GM12875 (cell line): ENCODE results near the gene ZNF608.

Source experiments
- H3K4me3 ChIP-seq: one replicate; pipeline ENCODE4 v1.5.1; 2011; ENCODE audit warnings: low read depth, low read length, control low read depth
- TF ChIP-seq, protein P1 (sequence below): IDR thresholded peaks from 2 replicates; pipeline ENCODE4 v1.5.1; 2011; ENCODE audit warnings: low read depth, mild to moderate bottlenecking, control low read depth, inconsistent platforms, low read length, moderate library complexity, borderline replicate concordance; ENCODE audit not compliant: insufficient read depth

The ZNF608 gene

DNA sequence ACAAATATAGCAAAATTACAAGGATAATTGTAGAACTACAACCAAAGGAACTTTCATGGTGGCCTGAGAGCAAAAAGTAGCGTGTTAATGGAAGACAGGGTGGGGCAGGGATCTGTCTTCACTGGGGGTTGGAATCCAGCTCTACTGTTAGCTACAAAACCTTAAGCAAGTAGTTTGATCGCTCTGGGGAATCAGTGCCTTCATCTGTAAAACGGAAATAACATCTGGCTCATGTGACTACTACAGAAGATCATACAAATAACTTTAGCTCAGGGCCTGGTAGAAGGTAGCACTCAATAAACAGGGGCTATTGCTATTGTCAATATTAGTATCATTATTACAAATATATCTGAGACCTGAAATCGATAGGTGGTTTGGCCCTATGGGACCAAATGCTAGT lies 40.4 kb downstream of the ZNF608 start:
- no peak overlapping the region for H3K4me3 ChIP-seq
- TF ChIP-seq, protein P1, sequence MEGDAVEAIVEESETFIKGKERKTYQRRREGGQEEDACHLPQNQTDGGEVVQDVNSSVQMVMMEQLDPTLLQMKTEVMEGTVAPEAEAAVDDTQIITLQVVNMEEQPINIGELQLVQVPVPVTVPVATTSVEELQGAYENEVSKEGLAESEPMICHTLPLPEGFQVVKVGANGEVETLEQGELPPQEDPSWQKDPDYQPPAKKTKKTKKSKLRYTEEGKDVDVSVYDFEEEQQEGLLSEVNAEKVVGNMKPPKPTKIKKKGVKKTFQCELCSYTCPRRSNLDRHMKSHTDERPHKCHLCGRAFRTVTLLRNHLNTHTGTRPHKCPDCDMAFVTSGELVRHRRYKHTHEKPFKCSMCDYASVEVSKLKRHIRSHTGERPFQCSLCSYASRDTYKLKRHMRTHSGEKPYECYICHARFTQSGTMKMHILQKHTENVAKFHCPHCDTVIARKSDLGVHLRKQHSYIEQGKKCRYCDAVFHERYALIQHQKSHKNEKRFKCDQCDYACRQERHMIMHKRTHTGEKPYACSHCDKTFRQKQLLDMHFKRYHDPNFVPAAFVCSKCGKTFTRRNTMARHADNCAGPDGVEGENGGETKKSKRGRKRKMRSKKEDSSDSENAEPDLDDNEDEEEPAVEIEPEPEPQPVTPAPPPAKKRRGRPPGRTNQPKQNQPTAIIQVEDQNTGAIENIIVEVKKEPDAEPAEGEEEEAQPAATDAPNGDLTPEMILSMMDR: no peak

DNA sequence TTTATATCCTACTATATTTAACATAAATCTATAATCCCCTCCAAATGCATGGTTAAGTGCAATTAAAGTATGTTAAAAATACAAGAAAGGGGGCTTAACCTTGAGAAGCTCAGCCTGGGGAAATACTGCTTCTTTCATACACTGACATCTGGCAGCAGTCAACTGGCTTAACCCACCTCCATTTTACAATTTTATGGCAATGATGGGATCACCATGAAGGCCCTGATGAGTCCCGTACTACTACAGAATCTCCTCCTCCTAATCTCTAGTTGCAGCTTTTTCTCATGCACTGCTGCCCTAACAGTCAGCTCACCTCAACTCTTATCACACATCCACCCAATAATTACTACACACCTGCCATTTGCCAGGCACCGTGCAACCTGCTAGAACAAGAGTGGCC lies 40.9 kb downstream of the ZNF608 start:
- no peak overlapping the region for H3K4me3 ChIP-seq
- TF ChIP-seq, protein P1: no peak

DNA sequence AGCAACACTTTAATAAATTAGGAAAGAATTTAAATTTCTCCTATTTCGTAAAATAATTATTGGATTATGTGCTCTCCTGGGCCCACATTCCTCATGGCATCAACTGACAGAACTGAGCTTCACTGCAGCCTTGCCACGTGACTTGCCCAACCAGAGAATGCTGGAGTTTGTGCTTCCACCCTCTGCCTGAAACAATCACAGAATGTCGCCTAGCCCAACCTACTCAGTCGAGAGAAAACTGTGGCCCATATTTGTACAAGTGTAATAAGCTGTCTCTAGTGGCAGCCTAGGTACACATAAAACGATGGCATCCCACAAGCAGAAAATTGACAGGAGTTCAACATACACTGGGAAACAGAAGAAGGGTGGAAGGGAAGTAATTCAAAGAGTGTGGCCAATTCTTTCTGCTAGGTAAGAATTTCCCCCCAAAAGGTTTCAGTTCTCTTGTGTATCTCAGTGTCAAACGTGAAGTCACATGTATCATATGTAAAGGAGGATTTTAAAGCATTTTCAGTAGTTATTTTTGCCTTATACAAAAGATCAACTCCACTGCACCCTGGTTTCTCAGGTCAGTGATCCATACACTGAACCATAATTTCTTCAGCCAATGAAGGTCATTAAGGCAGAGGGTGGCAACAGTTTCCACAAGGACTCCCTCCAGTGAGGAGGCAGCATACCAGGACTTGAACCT lies 41.7 kb downstream of the ZNF608 start:
- TF ChIP-seq, protein P1: no peak
- H3K4me3 ChIP-seq: no peak overlapping the region

DNA sequence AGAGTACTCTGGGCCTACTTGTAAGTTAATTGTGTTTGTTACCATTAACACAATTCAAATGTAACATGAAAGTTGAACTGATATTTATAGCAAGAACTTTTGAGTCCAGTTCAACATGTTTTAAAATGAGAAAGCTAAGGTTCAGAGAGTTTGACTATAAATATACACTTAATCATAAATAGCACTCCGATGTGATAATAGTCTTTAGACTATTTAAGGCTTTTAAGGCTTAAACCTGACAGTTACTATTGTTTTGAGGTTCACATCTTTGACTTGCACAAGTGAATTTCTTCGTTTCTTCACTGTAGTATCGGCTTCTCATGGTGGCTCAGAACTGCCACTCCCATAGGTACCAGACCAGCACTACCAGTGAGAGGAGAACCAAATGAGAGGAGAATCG lies 42.4 kb downstream of the ZNF608 start:
- no peak overlapping the region for H3K4me3 ChIP-seq
- TF ChIP-seq, protein P1: no peak

DNA sequence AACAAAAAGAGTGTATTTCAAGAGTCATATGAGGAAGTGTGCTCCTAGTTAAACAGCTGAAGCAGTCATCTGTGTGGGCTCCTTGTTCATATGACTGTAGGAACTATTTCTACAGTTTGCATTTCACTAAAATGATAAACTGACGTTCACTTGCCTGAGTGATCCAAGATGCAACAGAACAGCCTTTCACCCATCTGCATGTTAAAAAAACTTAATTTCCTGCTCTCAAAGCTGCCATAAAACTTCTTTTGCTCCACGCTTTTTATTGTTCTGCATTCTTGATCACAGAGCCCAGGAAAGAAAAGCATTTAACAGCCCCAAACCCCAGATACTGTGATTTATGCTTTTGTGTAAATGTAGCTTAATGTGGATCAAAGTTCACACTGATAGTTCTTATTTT lies 43.9 kb downstream of the ZNF608 start:
- H3K4me3 ChIP-seq: no peak overlapping the region
- TF ChIP-seq, protein P1: no peak

DNA sequence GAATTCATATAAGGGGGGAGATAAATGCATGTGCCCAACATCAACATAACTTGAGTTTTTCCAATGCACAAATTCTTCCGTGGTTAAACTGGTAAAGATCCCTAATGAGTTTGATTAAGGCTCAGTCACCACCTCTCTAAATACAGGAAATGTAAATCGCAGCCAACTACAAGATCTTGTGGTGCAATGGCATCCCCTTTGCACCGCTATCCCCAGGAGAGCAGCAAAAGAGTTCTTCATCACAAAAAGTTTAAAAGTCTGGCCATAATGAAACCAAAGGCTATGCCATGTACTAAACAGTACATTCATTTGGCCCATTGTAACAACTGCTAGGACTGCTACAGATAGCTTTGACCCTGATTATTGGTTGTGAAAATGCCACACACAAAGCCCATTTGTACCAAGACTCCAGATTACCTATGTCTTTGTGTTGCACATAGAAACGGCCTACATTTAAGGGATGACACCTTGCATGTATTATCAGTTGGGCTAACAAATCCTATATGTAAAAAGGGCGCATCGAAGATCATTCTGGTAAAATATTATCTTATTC lies 44.5 kb downstream of the ZNF608 start:
- H3K4me3 ChIP-seq: no peak overlapping the region
- TF ChIP-seq, protein P1: no peak

DNA sequence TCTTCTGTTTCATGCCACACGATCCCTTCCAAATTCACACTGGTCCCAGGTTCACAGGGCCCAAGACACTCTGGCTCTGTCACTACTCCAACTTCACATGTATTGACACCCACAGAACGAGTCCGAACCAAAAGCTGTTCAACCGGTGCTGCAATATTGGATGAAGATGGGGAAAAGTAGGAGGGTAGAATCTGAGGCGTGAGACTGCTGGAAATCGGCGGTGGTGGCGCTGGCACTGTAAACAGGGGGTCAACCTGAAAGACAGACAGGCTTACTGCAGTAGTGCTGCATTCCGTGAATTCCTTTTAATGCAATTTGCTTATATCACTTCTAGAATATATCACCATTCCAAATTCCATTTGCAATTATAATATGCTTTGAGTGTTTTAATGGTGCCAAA lies 45.4 kb downstream of the ZNF608 start:
- TF ChIP-seq, protein P1: no peak
- no peak overlapping the region for H3K4me3 ChIP-seq
